ENCODE data around the gene COL1A2. TPM values are rescaled to one million over a fixed set of nuclear protein-coding genes. Genes with fewer than 3 reads are reported as not detected.

Gene COL1A2
- total RNA-seq, 3 donors from 2014 or later = 94.5 to 300 (median 113) TPM

DNA sequence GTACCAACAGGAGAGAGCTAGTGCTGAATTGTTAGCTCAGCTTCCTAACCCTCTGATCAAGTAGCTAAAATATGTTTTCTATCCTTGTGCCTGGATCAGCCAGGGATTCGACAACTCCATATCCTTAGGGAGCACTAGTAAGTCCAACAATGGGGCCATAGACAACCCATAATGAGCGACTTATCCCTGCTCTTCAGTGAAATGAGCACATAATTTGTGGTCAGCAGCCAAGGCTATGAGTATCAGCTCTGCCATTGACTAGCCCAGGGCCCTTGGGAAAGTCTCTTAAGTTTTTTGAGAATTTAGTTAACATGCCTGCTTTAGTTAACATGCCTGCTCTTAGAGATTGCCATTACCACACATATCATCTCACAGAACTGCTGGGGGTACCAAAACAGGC lies 39.3 kb downstream of the COL1A2 start:
- intact Hi-C loops (cut with DNase I; ENCODE audit: low total_unique reads) = no loop called here

DNA sequence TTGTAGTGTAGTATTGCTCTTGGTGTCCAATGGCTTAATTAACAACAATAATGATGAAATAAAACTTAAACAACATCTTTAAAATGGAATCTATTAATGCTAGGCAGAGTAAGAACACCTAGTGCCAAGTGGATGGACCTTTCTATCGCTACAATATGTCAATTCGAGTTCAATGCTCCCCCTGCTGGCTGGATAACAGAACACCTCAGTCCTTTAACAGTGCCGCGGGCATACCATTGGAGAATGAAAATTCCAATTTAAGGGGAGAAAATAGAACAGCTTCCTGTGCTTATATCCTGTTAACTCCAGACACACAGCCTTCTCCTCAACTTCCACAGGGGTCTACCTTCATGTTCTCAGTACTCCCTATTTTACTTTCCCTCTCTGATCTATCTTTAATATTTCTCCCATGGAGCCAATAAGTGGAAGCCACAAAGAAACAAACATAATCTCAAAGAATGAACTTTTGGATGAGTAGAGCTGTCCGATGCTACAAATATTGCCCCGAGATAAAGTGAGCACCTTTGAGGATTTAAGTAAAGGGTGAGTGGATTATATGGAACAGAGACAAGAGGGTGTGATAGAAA lies 41.4 kb downstream of the COL1A2 start:
- Histone ChIP-seq H3K4me3 (no peak overlapping the region), H3K9me3 (no peaks in the 10 kb centered on the region), H3K27me3 (no peaks in the 10 kb centered on the region), H3K4me1 (no peaks in the 10 kb centered on the region), H3K27ac (no peak overlapping the region), H3K36me3 (no peaks in the 10 kb centered on the region)
- TF ChIP-seq, protein P1, sequence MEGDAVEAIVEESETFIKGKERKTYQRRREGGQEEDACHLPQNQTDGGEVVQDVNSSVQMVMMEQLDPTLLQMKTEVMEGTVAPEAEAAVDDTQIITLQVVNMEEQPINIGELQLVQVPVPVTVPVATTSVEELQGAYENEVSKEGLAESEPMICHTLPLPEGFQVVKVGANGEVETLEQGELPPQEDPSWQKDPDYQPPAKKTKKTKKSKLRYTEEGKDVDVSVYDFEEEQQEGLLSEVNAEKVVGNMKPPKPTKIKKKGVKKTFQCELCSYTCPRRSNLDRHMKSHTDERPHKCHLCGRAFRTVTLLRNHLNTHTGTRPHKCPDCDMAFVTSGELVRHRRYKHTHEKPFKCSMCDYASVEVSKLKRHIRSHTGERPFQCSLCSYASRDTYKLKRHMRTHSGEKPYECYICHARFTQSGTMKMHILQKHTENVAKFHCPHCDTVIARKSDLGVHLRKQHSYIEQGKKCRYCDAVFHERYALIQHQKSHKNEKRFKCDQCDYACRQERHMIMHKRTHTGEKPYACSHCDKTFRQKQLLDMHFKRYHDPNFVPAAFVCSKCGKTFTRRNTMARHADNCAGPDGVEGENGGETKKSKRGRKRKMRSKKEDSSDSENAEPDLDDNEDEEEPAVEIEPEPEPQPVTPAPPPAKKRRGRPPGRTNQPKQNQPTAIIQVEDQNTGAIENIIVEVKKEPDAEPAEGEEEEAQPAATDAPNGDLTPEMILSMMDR (IDR thresholded peaks at IDR 0.05) = peak; percentile 64 to 75 (median 75)
- no peak for TF ChIP-seq POLR2AphosphoS5 (IDR thresholded peaks at IDR 0.05)
- TF ChIP-seq POLR2A (IDR thresholded peaks at IDR 0.05) = no peak
- intact Hi-C loops (cut with DNase I; ENCODE audit: low total_unique reads) = no loop called here
- peak; percentile 37 to 61 for DNase-seq (ENCODE audit: low spot score in 2 of 2)

More for the DNA sequence above, 39.3 kb downstream of the COL1A2 start:
- no peaks in the 10 kb centered on the region for H3K4me1 ChIP-seq
- no peaks in the 10 kb centered on the region for H3K27me3 ChIP-seq
- no peak for DNase-seq (ENCODE audit: low spot score in 2 of 2)
- H3K9me3 ChIP-seq = no peaks in the 10 kb centered on the region
- no peak overlapping the region for H3K4me3 ChIP-seq
- TF ChIP-seq, protein P1 (IDR thresholded peaks at IDR 0.05) = no peak
- TF ChIP-seq POLR2AphosphoS5 (IDR thresholded peaks at IDR 0.05) (no peak), POLR2A (IDR thresholded peaks at IDR 0.05) (no peak)
- no peaks in the 10 kb centered on the region for H3K36me3 ChIP-seq
- H3K27ac ChIP-seq = no peak overlapping the region

DNA sequence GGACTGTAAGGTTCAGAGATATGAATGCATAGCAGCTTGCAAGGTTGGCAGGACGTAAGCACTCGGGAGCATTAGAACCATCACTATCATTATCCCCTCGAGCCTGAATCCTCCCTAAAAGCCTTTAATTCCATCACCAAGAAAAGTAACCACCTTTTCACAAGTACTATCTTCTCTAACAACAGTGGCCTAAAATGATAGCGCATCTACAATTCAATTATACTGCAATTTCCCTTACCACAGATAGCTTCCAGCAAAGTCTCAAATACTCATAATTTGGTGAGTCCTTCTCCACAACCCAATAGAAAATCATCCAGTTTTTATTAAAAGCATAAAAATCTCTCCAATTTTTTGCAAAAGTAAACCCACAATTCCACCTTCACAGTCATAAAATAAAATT lies 42.0 kb downstream of the COL1A2 start:
- DNase-seq (ENCODE audit: low spot score in 2 of 2) = no peak
- Histone ChIP-seq H3K27me3 (no peaks in the 10 kb centered on the region), H3K4me1 (no peaks in the 10 kb centered on the region), H3K36me3 (no peaks in the 10 kb centered on the region), H3K9me3 (no peaks in the 10 kb centered on the region), H3K4me3 (no peak overlapping the region), H3K27ac (no peak overlapping the region)
- intact Hi-C loops (cut with DNase I; ENCODE audit: low total_unique reads) = no loop called here
- TF ChIP-seq, protein P1 (IDR thresholded peaks at IDR 0.05) = no peak
- TF ChIP-seq POLR2AphosphoS5 (IDR thresholded peaks at IDR 0.05) (no peak), POLR2A (IDR thresholded peaks at IDR 0.05) (no peak)

DNA sequence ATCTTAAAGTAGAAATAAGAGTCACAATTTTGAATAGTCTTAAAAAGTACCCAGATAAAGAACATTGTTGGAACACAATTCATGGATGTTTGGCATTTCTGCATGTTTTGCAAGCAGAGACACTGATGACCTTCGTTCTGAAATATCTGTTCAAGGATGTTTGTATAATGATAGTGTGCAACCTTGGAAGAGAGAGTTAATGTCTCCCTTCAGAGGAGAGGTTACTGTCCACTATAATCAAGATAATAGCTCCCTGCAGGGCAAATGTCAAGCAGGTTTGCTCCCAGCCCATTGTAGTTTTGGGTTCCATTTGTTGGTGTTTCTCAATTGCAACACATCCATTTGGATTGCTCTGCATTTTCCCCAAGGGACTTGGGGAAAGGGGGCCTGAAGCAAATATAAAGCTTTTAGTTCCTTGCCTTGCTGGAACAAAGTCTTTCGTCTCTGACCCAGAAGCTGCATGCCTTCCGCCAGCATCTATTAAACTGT lies 45.2 kb downstream of the COL1A2 start:
- Histone ChIP-seq H3K27ac (no peak overlapping the region), H3K36me3 (no peaks in the 10 kb centered on the region), H3K27me3 (no peaks in the 10 kb centered on the region), H3K4me1 (no peaks in the 10 kb centered on the region), H3K9me3 (no peaks in the 10 kb centered on the region), H3K4me3 (no peak overlapping the region)
- DNase-seq (ENCODE audit: low spot score in 2 of 2) = no peak
- TF ChIP-seq POLR2AphosphoS5 (IDR thresholded peaks at IDR 0.05) (no peak), POLR2A (IDR thresholded peaks at IDR 0.05) (no peak)
- TF ChIP-seq, protein P1 (IDR thresholded peaks at IDR 0.05) = no peak
- intact Hi-C loops (cut with DNase I; ENCODE audit: low total_unique reads) = no loop called here

DNA sequence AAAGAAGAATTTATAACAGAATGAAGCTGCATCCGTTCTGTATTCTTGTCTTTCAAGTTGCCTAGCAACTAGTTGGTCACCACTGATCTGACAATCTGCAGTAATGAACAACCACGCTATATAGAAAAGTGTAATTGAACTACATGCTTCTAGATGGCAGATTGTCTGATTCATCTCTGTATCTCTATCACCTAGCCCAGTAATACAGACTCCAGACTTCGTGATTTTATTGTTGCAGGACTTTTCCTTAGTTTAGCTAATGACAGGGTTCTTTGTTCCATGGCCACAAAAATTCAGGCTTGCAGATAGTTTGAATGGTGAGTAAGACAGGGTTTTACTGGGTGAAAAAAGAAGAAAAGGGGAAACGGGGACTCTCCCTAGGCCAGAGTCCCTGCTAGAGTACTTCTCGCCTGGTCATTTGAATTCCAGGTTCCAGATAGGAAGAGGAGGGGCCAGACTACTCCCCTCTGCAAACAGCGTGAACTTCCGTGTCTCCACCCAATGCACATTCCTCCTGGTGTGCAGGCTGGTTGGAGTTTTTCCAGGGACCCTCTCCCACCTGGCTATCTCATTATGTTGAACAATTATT lies 45.9 kb downstream of the COL1A2 start:
- no peak overlapping the region for H3K4me3 ChIP-seq
- H3K9me3 ChIP-seq = no peaks in the 10 kb centered on the region
- TF ChIP-seq, protein P1 (IDR thresholded peaks at IDR 0.05) = no peak
- no peak for TF ChIP-seq POLR2AphosphoS5 (IDR thresholded peaks at IDR 0.05)
- no peak for TF ChIP-seq POLR2A (IDR thresholded peaks at IDR 0.05)
- H3K27ac ChIP-seq = no peak overlapping the region
- intact Hi-C loops (cut with DNase I; ENCODE audit: low total_unique reads) = no loop called here
- no peaks in the 10 kb centered on the region for H3K36me3 ChIP-seq
- DNase-seq (ENCODE audit: low spot score in 2 of 2) = no peak
- H3K4me1 ChIP-seq = no peaks in the 10 kb centered on the region
- no peaks in the 10 kb centered on the region for H3K27me3 ChIP-seq
